ENCODE results near the gene SLC7A10.

The SLC7A10 gene

DNA sequence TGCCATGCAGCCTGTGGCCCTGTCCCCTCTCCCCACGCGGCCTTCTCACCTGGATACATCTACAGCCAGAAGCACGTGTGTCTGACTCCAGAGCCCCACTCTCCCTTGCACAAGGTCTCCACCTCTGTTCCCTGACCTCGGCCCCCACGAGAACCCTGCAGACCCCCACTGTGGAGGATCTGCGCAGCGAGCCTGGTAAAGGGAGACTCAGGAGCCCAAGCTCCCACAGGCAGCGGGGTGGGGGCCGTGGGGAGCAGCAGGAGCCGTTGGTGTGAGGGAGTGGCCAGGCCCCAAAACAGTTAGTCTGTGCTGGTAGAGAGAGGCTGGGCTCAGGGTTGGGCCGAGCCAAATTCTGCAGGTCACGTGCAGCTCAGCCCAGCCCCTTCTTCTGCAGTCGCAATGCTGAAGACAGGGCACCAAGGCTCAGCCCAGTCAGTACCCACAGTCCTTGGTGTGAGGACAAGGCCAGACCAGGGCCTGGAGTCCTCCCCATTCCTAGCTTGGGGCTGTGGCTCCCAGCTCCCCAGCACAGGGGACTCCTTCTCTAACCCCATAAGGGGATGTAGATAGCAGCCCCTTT lies 28.7 kb upstream of the SLC7A10 start:
- no peak for DNase-seq (ENCODE audit: low read depth)

DNA sequence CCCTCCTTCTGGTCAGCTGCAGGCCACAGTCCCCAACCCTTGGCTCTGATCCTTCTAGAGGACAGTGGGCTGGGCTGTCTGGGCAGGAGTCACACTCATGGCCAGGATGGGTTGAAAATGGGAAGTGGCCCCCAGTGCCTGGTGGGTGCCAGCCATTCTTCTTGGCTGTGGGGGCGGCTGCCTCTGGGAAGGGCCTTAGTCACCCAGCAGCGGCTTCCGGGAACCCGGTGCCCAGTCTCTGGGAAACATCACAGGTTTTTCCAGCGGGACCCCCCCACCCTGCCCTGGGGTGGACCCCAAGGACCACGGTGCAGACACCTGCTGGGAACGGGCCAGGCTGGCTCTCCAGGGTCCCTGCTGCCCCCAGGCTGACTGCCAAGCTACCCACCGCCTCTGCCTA lies 27.3 kb upstream of the SLC7A10 start:
- no peak for DNase-seq (ENCODE audit: low read depth)

DNA sequence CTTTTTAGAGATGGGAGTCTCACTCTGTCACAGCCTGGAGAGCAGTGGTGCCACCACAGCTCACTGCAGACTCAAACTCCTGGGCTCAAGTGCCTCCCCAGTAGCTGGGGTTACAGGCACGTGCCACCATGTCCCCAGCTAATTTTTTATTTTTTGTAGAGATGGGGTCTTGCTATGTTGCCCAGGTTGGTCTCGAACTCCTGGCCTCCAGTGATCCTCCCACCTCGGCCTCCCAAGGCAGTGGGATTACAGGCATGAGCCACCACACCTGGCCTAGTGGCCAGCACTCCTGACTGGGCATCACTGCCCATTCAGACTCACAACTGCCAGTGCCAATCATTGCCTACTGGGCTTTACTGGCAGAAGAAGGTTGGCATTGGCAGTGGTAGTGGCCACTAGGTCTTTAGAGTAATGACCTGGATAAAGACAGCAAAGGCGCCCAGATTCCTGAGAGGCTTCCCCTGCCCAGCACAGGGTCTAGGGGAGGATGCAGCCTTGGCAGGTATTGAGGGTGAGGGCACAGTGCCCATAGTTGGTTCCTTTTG lies 26.8 kb upstream of the SLC7A10 start:
- no peak for DNase-seq (ENCODE audit: low read depth)

DNA sequence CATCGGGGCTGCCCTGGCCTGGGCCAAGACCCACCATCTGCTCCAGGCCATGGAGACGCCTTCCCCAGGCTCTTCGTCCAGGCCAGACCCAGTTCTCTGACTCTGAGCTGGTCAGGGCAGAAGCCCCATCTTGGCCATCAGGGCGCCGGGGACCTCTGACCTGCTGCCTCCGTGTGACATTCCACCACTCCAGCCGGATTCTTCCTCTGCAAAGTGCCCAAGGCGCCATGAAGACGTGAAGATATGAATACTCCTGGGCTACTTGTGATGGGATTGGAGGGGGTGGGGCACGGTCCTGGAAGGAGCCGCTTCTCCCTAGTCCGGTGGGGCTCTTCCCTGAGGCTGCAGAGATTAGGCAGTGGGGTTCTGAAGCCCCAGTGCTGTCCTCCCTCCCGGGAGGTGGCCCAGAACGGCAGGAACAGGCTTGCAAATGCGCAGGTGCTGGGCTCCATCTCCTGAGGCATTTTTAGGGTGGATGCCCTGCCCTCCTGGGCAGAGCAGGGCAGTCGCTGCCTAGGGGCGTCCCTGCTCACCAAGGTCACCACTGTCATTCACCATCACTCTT lies 26.0 kb upstream of the SLC7A10 start:
- no peak for DNase-seq (ENCODE audit: low read depth)

DNA sequence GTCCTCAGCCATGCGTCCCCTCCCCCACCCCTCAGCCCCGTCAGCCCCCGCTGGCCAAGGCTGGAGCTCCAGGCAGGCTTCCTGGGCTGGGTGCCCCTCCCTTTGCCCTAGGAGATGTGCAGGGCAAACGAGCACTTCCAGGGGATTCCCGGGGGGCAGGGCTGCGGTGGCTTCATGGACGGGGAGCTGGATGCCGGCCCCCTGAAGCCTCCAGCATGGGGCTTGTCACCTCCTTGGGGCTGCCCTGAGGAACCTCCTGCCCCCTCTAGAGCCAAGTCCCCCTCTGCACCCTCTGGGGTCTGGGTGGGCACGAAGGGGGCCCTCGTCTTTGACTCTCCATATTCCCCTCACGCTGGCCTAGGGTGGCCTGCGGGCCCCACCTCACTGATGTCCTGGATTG lies 25.4 kb upstream of the SLC7A10 start:
- no peak for DNase-seq (ENCODE audit: low read depth)

DNA sequence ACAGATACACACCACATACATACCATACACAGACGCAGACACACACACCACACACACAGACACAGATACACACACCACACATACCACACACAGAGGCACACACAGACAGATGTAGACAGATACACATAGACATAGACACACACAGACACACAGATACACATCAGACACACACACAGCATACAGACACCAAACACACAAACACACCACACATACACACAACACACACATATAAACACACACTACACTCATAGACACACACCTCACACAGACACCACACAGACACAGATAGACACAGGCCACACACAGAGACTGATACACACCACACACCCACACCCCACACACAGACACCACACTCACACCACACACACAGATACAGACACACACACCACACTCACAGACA lies 24.9 kb upstream of the SLC7A10 start:
- no peak for DNase-seq (ENCODE audit: low read depth)

DNA sequence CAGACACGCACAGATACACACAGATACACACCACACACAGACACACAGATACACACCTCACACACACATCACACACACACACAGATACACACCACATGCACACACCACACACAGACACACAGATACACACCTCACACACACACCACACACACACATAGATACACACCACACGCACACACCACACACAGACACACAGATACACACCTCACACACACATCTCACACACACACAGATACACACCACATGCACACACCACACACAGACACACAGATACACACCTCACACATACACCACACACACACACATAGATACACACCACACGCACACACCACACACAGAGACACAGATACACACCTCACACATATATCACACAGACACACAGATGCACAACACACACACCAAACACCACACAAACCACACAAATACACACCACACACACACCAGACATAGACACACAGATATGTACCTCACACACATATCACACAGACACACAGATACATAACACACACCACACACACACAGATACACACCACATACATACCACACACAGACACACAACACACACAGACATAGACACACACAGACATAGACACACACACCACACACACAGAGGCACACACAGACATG lies 24.2 kb upstream of the SLC7A10 start:
- no peak for DNase-seq (ENCODE audit: low read depth)

DNA sequence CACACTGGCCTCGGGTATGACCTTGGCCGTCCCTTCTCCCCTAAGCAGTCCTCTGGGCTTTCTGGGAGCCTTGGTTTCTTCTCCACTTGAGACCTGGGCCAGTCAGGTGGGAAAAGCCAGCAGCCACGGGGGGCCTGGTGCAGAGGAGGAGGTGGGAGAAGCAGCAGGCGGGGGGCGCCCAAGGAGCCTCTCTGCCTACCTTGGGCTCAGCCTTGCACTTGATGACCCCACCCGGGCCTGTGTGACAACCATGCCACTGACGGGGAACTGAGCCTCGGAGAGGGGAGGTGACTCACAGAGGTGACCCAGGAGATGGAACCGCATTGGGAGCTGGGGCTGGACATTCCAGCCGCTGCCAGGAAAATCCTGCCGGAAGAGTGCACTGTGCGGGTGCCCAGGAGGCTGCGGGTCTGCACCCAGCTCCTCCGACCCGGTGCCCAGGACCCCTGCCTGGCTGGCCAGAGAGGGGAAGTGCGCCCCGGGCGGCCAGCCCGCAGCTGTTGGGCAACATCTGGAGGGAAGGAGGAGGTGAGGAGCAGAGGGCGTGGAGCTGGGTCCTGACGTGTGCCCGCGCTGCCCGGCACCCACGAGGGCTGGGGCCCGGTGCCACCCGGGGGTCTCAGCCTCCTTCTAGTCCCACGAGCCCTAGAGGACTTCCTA lies 23.4 kb upstream of the SLC7A10 start:
- DNase-seq (ENCODE audit: low read depth), result no peak

DNA sequence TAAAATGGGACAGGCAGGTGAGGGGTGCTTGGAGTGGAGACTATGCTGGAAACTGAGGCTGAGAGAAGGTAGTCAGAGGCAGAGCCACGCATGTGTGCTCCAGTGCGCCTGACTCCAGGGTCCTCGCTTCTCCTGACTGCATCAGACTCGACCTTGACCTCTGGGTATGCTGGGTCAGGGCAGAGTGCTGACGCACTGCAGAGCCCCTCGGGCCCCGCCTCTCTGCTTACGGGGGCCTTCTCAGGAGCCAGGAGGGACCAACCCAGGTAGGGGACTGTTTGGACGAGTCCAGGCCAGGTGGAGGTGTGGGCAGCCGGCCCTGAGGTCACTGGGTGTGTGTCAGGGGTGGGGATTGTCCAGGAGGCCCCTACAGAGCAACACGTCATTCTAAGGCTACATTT lies 22.9 kb upstream of the SLC7A10 start:
- DNase-seq (ENCODE audit: low read depth), result no peak

DNA sequence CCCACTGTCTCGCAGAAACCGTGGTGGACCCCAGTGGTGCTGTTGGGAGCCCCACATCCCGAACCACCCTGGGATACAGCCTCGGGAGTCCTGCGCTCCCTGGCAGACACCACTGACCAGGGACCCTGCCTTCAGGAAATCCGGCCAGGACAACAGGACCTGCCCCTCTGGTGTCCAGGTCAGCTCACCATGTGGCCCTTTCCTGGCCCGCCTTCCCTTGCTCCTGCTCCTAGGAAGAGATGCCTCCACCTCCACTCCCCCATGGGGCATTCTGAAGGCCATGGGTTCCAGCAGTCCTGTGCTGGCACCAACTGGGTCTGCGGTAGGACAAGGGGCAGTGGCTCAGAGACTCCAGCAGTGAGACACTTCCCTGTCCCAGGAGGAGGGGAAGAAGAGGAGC lies 22.5 kb upstream of the SLC7A10 start:
- DNase-seq (ENCODE audit: low read depth), result no peak

DNA sequence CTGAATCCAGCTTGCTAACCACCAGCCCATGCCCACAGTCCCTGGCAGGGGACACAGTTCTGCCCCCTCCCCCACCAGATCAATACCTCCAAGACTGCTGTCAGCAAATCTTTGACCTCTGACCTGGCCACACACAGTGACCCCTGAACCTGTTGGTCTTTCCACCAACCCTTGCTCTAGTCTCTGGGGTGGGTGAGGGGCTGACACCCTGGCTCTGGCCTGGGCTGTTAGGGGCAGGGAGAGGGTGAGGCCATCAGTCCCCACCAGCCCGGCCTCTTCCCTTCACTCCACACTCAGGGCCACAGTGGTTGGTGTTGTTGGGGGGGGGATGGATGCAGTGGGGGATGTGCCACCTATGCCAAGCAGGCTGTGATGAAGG lies 21.8 kb upstream of the SLC7A10 start:
- DNase-seq (ENCODE audit: low read depth), result no peak

DNA sequence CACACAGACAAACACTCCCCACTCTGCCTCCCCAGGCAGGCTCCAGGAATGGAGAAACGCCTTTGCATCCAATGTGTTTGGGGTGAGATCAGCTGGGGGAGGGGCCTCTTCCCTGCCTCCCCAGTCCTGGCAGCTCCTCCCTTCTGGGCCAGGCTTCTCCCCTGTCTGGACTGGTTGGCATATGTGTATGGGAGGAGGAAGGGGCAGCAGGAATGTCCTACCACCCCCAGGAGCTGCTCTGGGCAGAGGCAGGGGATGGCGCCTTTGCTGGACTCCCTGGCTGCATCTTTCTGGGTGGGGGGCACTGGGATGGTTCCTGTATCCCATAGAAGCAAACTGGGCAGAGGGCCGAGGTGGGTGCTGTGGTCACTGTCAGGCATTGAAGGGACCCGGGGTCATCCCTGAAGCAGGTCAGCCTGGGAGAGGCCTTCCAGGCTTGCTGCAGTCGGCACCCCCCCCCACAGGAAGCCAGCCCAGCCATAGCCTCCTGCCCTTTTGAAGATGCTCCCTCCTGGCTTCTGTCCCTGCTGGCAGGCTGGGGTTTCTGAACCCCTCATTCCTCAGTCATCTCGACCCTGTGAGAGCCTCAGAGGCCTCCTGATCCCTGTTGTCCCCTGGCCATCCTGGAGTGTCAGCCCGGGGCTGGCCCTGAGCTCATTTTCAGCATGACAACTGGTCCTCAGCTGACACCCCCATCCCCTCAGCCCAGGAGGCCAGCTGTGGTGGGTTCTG lies 21.2 kb upstream of the SLC7A10 start:
- DNase-seq (ENCODE audit: low read depth), result no peak

DNA sequence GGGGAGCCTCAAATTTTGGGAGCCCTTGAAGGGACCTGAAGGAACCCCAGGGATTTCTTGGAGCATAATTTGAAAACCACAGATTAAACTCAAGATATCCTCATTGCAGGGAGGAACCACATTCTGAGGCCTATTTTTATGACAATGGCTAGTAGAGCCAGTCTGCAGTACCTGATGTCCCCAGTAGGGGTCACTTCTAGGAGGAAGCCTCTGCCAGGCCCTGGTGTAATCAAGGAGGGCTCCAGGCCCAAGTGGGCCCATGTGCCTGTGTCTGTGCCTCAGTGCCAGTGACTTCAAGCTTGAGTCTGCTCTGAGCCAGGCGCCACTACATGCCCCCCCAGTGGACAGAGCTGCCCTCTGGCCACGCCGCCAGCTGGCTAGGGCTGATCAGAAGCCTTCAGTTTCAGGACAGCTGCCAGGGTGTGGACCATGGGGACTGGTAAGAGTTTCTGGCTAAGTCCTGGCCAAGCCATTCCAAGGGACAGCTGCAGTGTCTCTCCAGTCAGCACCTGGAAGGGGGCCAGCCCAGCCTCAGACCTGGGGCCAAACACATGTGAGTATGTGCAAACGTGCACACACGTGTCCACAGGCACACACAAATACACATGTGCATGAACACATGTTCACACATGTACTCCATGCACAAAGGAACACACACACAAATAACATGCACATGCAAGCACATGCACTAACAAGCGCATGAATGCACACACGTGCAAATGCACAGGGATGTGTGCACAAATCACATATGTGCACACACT lies 20.5 kb upstream of the SLC7A10 start:
- no peak for DNase-seq (ENCODE audit: low read depth)

DNA sequence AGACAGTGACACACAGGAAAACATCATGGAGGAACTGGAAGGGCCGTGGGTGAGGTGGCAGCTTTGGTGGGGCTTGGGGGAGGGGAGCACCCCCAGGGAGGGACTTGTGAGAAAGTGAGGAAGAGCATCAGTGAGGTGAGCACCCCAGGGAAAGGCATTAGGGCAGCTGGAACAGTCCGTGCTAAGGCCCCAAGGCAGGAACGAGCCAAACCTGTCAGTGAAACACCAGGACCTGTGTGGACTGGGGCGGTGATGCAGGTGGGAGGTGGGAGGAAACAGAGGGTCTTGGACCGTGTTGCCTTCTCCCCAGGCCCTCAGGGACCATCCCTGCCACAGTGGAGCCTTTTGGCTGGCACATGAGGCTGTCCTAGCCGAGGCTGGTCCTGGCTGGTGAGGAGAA lies 17.3 kb upstream of the SLC7A10 start:
- no peak for DNase-seq (ENCODE audit: low read depth)

DNA sequence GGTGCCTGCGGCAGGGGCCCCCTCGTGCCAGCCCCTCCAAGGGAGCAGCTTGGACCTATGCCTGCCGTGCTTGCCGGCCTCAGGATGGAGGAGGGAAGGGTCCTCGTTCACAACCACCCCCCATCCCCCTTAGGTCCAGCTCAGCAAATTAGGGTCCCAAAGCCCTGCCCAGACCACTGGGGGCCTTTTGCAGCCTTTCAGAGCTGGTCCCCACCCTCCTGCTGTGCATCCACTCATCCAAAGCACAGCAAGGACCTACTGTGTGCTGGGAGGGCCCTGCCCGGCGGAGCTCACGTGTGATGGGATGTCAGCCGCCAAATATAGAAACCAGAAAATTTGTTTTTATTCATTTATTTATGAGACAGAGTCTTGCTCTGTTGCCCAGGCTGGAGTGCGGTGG lies 16.5 kb upstream of the SLC7A10 start:
- no peak for DNase-seq (ENCODE audit: low read depth)

DNA sequence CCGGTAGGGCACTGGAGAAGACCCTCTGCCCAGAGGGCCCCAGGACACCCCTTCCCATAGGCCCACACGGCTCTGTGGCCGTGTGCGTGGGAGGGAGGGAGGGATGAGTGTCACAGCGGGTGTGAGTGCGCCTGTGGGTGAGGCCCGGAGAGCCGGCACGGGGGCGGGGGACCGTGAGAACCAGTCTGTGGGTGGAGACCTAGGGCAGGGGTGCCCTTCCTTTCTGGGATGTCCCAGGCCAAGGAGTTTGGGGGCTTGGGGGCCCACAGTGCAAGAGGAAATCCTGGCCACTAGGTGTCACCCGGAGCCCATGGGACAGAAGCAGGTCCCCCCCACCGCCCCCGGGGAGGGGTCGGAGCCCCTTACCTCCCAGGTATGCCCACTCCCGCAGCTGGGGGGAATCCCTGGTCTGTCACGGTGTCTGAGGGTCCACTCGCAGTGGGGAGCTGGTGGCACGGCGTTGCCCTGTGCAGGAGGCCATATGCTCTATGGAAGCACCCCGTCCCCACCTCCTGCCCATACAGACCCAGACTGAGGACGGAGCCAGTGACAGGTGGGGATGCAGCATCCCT lies 16.0 kb upstream of the SLC7A10 start:
- no peak for DNase-seq (ENCODE audit: low read depth)

DNA sequence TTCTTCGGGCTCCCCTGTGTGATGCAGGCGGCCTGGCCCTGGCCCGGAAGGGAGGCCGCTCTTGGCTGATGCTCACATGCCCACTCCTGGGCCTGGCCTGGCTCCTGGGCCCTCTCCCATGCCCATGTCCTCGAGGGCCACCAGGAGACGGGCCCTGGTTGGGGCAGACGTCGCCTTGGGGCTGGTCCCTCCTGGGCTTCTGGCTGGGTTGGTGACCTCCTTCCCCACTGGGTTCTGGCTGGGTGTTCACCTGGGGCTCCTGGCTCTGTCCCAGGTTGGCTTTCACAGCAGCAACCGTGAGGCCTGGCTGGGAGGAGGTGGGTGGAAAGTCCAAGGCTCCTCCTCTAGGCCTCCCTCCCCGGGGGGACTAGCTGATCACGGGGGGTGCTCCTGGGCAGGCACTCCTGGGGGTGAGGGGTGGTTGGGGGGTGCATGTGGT lies 15.5 kb upstream of the SLC7A10 start:
- DNase-seq (ENCODE audit: low read depth), result no peak

DNA sequence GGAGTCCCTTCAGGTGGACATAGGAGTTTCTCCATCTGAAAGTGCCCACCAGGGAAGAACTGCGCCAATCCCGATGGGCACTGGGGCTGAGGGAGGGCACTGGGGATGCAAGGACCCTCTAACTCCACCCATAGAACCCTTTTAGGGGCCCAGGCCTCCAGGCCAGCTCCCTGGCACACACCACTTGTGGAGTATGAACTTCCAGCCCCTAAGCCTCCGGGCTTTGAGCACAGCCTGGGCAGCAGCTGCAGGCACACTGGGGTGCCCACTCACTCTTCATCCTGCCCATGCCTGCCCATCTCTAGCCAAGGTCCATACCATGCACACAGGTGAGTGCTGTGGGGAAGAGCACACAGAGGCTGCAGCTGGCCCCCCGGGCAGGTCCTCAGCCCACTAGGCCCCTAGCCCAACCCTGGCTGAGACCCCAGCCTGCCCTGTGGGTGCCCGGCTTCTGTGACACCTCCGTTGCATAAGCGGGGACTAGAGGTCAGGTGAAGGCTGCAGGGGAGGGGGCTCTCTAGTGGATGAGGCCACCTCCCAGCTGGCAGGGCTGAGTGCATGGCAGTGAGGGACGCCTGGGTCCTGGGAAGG lies 14.6 kb upstream of the SLC7A10 start:
- no peak for DNase-seq (ENCODE audit: low read depth)

DNA sequence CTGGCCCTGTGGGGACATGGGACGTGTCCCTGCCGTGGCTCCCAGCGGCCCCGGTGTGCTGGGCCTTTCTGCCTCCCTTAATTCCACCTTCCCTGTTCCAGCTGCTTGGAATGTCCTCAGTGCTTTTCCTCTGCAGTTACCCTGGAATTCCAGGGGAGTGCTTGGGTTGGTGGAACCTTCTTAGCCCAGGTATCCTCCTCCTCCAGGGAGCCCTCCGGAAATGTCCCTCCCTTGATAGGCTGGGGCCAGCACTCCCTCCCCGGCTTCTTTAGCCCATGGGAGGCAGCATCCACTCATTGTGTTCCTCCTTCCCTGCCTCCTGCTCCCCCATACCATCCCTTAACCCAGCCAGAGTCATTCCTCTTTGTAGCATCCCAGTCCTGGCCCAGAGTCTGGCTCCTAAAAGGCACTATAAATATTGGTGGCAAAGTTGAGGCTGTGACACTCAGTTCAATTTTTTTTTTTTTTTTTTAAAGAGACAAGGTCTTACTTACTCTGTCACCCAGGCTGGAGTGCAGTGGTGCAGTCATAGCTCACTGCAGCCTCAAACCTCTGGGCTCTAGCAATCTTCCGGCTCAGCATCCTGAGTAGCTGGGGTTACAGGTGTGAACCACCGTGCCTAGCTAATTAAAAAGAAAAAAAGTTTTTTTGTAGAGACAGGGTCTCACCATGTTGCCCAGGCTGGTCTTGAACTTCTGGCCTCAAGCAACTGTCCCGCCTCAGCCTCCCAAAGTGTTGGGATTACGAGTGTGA lies 13.7 kb upstream of the SLC7A10 start:
- DNase-seq (ENCODE audit: low read depth), result no peak

DNA sequence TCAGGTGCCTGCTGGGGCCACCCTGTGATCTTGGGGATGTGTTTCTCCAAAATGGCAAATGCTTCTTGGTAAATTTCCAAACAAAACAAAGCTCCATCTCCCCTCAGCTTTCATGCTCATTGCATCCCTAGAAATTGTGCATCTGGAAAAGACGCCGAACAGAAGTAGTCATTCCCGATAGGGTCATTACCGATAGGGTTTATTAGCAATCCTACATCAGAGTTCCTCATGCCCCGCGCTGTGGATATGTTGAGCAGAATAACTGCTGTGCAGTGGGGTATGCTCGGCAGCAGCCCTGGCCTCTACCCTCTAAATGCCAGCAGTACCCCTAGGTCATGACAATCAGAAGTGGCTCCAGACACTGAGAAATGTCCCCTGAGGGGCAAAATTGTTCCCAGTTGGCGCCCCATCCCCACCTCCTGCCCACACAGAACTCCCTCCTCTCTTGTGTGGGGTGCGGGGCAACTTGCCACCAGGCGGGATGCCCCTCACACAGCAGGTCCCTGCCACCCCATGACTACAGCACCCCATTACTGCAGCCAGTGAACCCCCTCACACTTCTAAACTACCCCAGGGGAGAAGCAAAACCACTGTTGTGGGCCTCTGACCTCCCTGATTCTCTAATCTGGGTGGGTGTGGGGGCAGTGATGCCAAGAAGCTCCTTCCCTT lies 13.0 kb upstream of the SLC7A10 start:
- no peak for DNase-seq (ENCODE audit: low read depth)
